ENCODE data around the gene MORC4.

The MORC4 gene

GRCh38 chrX:106950381-106950780, 49.6 kb downstream of the MORC4 start:
- no peak for DNase-seq (ENCODE audit: low read depth in 1 of 2, low spot score in 1 of 2)
- no peak for TF ChIP-seq JUND (IDR thresholded peaks at IDR 0.05; ENCODE audit: low read depth)
- in situ Hi-C loops (cut with HindIII; ENCODE audit: low pct_unique_long_range_greater_than_20kb, low sequenced_read_pairs) = no loop called here

- in situ Hi-C loops (cut with HindIII; ENCODE audit: low pct_unique_long_range_greater_than_20kb, low sequenced_read_pairs) = no loop called here
- TF ChIP-seq JUND (IDR thresholded peaks at IDR 0.05; ENCODE audit: low read depth) = no peak
- no peak for DNase-seq (ENCODE audit: low read depth in 1 of 2, low spot score in 1 of 2)
These were observed 50.6 kb downstream of the MORC4 start for GRCh38 chrX:106949366-106949765.

DNA sequence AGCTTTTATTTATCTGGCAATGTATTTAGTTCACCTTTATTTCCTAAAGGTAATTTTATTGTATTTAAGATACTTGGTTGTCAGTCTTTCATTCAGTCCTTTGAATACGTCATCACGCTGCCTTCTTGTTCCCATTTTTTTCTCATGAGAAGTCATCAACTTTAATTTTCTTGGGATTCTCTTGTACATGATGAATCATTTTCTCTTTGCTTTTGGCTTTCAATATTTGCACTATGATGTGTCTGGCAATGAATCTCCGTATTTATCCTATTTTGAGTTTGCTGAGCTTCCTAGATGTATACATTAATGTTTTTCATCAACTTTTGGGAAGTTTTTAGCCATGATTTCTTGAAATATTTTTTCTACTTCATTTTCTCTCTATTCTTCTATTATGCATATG, 51.4 kb downstream of the MORC4 start:
- in situ Hi-C loops (cut with HindIII; ENCODE audit: low pct_unique_long_range_greater_than_20kb, low sequenced_read_pairs) = no loop called here
- no peak for DNase-seq (ENCODE audit: low read depth in 1 of 2, low spot score in 1 of 2)
- no peak for TF ChIP-seq JUND (IDR thresholded peaks at IDR 0.05; ENCODE audit: low read depth)

DNA sequence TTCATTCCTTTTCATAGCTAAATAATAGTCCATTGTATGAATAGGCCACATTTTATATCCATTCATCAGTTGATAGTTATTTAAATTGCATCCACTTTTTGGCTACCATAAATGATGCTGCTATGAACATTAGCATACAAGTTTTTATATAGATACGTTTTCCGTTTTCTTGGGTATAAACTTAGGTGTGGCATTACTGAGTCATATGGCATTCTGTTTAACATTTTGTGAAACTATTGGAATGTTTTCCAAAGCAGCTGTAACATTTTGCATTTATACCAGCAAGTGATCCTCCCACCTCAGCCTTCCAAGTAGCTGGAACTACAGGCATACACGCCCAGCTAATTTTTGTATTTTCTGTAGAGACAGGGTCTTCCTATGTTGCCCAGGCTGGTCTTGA, 53.5 kb downstream of the MORC4 start:
- no peak for TF ChIP-seq JUND (IDR thresholded peaks at IDR 0.05; ENCODE audit: low read depth)
- no peak for DNase-seq (ENCODE audit: low read depth in 1 of 2, low spot score in 1 of 2)
- in situ Hi-C loops (cut with HindIII; ENCODE audit: low pct_unique_long_range_greater_than_20kb, low sequenced_read_pairs) = no loop called here

- no peak for DNase-seq (ENCODE audit: low read depth in 1 of 2, low spot score in 1 of 2)
- no peak for TF ChIP-seq JUND (IDR thresholded peaks at IDR 0.05; ENCODE audit: low read depth)
- in situ Hi-C loops (cut with HindIII; ENCODE audit: low pct_unique_long_range_greater_than_20kb, low sequenced_read_pairs) = no loop called here
These were observed 59.9 kb downstream of the MORC4 start for GRCh38 chrX:106940068-106940467.

GRCh38 chrX:106939566-106939965, 60.4 kb downstream of the MORC4 start:
- DNase-seq (ENCODE audit: low read depth in 1 of 2, low spot score in 1 of 2) = no peak

GRCh38 chrX:106936246-106936645, 63.8 kb downstream of the MORC4 start:
- no peak for TF ChIP-seq JUND (IDR thresholded peaks at IDR 0.05; ENCODE audit: low read depth)
- in situ Hi-C loops (cut with HindIII; ENCODE audit: low pct_unique_long_range_greater_than_20kb, low sequenced_read_pairs) = no loop called here
- DNase-seq (ENCODE audit: low read depth in 1 of 2, low spot score in 1 of 2) = no peak

More at GRCh38 chrX:106939566-106939965, 60.4 kb downstream of the MORC4 start:
- TF ChIP-seq JUND (IDR thresholded peaks at IDR 0.05; ENCODE audit: low read depth) = no peak
- in situ Hi-C loops (cut with HindIII; ENCODE audit: low pct_unique_long_range_greater_than_20kb, low sequenced_read_pairs) = no loop called here

DNA sequence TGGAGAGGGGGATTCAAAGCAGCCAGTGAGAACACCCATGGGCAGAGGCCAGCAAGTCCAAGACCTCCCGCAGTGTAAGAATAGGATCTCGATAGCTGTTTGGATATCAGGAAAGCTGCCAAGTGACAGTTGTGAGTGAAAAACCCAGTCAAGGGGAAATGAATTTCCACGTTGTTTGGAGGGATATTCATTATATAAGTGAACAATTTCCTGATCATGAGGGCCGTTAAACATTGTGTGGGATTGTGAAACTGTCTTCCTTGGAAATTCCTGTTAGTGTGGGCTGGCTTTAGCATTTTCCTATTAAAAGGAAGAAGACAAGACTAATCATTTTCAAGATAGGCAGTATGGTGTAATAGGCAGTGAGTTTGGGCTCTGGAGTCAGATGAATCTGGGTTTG, 64.8 kb downstream of the MORC4 start:
- no peak for TF ChIP-seq JUND (IDR thresholded peaks at IDR 0.05; ENCODE audit: low read depth)
- in situ Hi-C loops (cut with HindIII; ENCODE audit: low pct_unique_long_range_greater_than_20kb, low sequenced_read_pairs) = no loop called here
- DNase-seq (ENCODE audit: low read depth in 1 of 2, low spot score in 1 of 2) = no peak

DNA sequence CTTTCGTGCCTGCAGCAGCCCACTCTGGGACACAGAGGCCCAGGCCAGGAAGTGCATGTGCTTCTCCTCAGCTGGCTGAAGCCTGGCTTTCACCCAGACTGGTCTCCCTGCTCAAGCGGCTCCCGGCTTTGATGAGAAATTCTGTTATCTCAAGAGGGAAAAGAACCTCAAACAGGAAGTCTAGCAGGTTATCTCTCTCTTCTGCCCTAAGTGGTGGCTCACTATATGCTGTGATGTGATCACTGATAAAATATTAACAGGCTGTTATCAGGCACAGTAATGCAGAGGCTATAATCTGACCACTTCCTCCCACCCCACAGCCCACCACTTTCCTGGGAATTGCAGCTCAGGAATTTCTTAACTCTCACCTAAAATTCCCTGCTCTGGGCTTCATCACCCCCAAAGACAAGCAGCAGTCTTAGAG, 66.5 kb downstream of the MORC4 start:
- no peak for DNase-seq (ENCODE audit: low read depth in 1 of 2, low spot score in 1 of 2)
- in situ Hi-C loops (cut with HindIII; ENCODE audit: low pct_unique_long_range_greater_than_20kb, low sequenced_read_pairs) = no loop called here
- TF ChIP-seq JUND (IDR thresholded peaks at IDR 0.05; ENCODE audit: low read depth) = no peak

GRCh38 chrX:106932960-106933537, 67.0 kb downstream of the MORC4 start:
- TF ChIP-seq JUND (IDR thresholded peaks at IDR 0.05; ENCODE audit: low read depth) = no peak
- DNase-seq (ENCODE audit: low read depth in 1 of 2, low spot score in 1 of 2) = no peak
- in situ Hi-C loops (cut with HindIII; ENCODE audit: low pct_unique_long_range_greater_than_20kb, low sequenced_read_pairs) = no loop called here

- in situ Hi-C loops (cut with HindIII; ENCODE audit: low pct_unique_long_range_greater_than_20kb, low sequenced_read_pairs) = no loop called here
- no peak for TF ChIP-seq JUND (IDR thresholded peaks at IDR 0.05; ENCODE audit: low read depth)
- no peak for DNase-seq (ENCODE audit: low read depth in 1 of 2, low spot score in 1 of 2)
These were observed 67.5 kb downstream of the MORC4 start for GRCh38 chrX:106932492-106932923.

DNA sequence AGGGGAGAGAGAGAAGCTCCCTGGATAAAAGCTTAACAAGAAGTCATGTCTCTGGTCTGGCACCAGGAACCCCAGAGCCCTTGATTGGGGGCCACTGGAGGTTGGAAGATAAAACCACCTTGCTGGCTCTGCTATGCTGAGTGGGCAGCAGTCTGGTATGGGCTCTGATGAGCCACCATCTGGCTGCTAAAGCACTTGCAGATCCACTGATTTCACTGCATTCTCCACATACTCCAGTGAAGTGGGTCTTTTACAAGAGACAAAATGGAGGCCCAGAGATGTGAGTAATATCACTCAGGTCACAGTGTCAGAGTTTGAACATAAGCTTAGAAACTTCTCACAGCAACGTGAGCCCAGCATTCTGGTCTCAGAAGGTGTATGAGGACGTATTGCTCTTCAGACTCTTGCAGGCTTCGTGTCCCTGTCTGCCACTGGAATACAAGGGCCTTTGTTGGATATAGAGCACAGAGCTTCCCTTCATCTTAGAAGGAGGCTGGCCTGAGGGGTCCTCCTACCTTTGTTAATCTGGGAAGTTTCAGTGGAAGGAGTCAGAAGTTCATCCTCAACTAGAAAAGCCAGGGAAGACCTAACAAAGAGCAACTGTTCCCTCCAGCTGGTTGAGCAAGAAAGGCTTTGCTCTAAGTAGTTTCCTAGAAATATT, 68.1 kb downstream of the MORC4 start:
- no peak for TF ChIP-seq JUND (IDR thresholded peaks at IDR 0.05; ENCODE audit: low read depth)
- no peak for DNase-seq (ENCODE audit: low read depth in 1 of 2, low spot score in 1 of 2)
- in situ Hi-C loops (cut with HindIII; ENCODE audit: low pct_unique_long_range_greater_than_20kb, low sequenced_read_pairs) = no loop called here

GRCh38 chrX:106928227-106928626, 71.8 kb downstream of the MORC4 start:
- in situ Hi-C loops (cut with HindIII; ENCODE audit: low pct_unique_long_range_greater_than_20kb, low sequenced_read_pairs) = no loop called here
- DNase-seq (ENCODE audit: low read depth in 1 of 2, low spot score in 1 of 2) = no peak
- no peak for TF ChIP-seq JUND (IDR thresholded peaks at IDR 0.05; ENCODE audit: low read depth)

- no peak for DNase-seq (ENCODE audit: low read depth in 1 of 2, low spot score in 1 of 2)
- no peak for TF ChIP-seq JUND (IDR thresholded peaks at IDR 0.05; ENCODE audit: low read depth)
- in situ Hi-C loops (cut with HindIII; ENCODE audit: low pct_unique_long_range_greater_than_20kb, low sequenced_read_pairs) = no loop called here
These were observed 72.3 kb downstream of the MORC4 start for GRCh38 chrX:106927700-106928099.
